CD4-positive, alpha-beta T cell treated with Interleukin-15 for 1 hour (primary cell): ENCODE measurements around the gene LRRC57.

Experiments
- DNase-seq: peaks from one replicate; pipeline ENCODE4 v3.0.0-alpha.2; 2020

The LRRC57 gene

DNA sequence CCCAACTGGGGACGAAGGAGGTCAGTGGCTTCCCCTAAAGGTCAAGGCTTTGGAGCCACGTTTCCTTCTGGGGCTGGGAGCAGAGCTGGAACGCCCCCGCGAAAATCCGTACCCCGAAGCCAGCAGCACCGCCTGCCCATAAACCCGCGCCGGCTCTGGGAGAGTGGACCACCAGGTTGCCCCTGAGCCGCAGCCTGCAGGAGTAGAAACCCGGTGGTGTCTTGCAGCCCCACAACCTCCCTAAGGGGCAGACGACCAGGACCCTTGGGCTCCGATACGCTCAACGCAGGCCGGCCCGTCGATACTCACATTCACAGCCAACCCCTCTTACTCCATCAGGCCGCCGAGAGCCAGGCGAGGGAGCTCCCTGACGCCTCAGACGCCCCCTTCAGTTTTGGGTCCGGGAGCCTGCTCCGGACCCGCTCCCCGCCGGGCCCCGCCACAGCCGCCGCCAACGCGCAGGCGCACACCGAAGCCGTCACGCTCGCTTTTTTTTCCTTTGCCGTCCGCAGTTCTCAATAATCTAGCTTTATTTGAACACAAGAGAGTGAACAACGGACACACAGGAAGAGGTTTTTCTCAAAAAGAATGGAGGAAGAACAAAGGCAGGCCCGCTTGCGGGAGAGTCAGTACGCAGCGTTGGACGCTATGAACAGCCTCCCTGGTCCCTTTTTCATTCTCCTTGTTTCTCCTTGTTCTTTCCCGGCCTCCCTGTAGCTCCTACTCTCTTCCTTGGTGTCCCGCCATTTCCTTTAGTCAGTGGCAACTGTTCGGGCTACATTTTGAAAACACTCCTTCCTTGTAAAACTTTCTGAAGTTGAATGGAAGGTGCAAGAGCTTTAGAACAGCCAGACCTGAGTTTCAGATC lies 57.7 kb downstream of the LRRC57 start, which contains the start of gene ZNF106:
Gene ZNF106, minus strand, starts transcription at position 471 of the 868 bp plus-strand sequence. CDS start 18,852 bp downstream, outside the sequence.
- DNase-seq, result peak; percentile 91

DNA sequence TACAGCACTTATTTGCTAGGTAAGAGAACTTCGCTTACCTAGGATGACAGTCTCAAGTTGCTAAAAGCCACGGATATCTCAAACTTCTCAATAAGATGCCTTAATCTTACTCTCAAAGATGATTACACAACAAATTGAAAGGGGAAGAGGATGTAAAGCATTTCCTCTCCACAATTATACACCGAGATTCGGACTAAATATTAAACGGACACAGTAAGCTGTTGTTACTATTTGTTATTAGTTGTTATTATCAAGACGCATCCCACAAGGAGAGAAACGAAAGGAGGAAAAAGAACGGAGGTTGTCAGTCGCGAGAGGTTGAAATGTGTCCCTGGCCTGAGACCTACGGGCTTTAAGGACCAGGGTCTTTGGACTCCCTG lies 58.3 kb downstream of the LRRC57 start:
- no peak for DNase-seq
